Glomerular visceral epithelial cell (primary cell): ENCODE measurements around the gene DDHD1.
A peak's percentile ranks its signal among the peaks of the same experiment; 100 is the strongest.
"Not testable (repeated sequence)": the region's sequence is repeated elsewhere in the genome, so short reads cannot be mapped to it uniquely, and the experiment has no call there.

ENCODE experiments used
- DNase-seq: peaks from one replicate; pipeline ENCODE4 v3.0.0-alpha.2; 2016; ENCODE audit errors: extremely low spot score

Gene DDHD1

GRCh38 chr14:53108292-53109104 is 44.6 kb downstream of the DDHD1 start:
- no peak for DNase-seq

GRCh38 chr14:53106768-53107167 is 46.4 kb downstream of the DDHD1 start:
- DNase-seq, result no peak

- no peak for DNase-seq
These were observed 49.3 kb downstream of the DDHD1 start for GRCh38 chr14:53103636-53104340.

- no peak for DNase-seq
These were observed 59.9 kb downstream of the DDHD1 start for GRCh38 chr14:53093206-53093605.

GRCh38 chr14:53090853-53091252 is 62.3 kb downstream of the DDHD1 start:
- DNase-seq, result no peak

- not testable (repeated sequence) for DNase-seq
These were observed 68.2 kb downstream of the DDHD1 start for GRCh38 chr14:53084954-53085353.

- no peak for DNase-seq
These were observed 88.6 kb downstream of the DDHD1 start for GRCh38 chr14:53064475-53064874.

GRCh38 chr14:53062856-53063255 is 90.3 kb downstream of the DDHD1 start:
- DNase-seq, result peak; percentile 13

- DNase-seq, result no peak
These were observed 93.1 kb downstream of the DDHD1 start for GRCh38 chr14:53060046-53060445.

- peak; percentile 48 for DNase-seq
These were observed 98.1 kb downstream of the DDHD1 start for GRCh38 chr14:53055003-53055402.

GRCh38 chr14:53054457-53054856 is 98.7 kb downstream of the DDHD1 start:
- no peak for DNase-seq

GRCh38 chr14:53048631-53049030 is 104.5 kb downstream of the DDHD1 start:
- no peak for DNase-seq

GRCh38 chr14:53047307-53048069 is 105.6 kb downstream of the DDHD1 start:
- no peak for DNase-seq

- peak; percentile 5 for DNase-seq
These were observed 108.6 kb downstream of the DDHD1 start for GRCh38 chr14:53044486-53044885.

- no peak for DNase-seq
These were observed 110.0 kb downstream of the DDHD1 start for GRCh38 chr14:53043027-53043581.

- DNase-seq, result no peak
These were observed 110.6 kb downstream of the DDHD1 start for GRCh38 chr14:53042480-53042879.

- no peak for DNase-seq
These were observed 112.1 kb downstream of the DDHD1 start for GRCh38 chr14:53041067-53041466.

GRCh38 chr14:53038629-53039028 is 114.5 kb downstream of the DDHD1 start:
- no peak for DNase-seq

GRCh38 chr14:53037016-53037415 is 116.1 kb downstream of the DDHD1 start:
- no peak for DNase-seq

- DNase-seq, result no peak
These were observed 117.5 kb downstream of the DDHD1 start for GRCh38 chr14:53035336-53036210.

GRCh38 chr14:53034688-53035230 is 118.4 kb downstream of the DDHD1 start:
- DNase-seq, result no peak
